Measurements from ENCODE around the gene PTPRN2. TPM values are rescaled to one million over a fixed set of nuclear protein-coding genes. Genes with fewer than 3 reads are reported as not detected.

PTPRN2 gene
- total RNA-seq, 1 experiment from 2014 or later, result 2.1 TPM

DNA sequence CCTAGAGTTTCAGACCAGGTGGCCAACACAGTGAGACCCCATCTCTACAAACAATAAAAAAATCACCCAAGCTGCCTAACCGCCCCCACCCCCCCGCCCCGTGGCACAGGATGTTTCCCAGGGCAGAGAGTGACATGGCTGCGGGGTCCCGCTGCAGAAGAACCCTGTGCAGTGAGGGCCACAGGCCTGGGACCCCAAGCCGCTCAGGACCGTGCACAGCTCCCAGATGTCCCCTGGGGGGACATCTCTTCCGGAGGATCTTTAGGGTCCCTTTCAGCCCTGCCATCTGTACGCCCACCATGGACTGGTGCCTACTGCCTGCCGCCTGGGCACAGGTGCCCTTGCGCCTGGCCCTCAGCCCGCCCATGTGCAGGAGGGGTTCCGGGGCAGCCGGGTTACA is 877.2 kb downstream of the PTPRN2 start:
- H3K27me3 ChIP-seq (ENCODE audit: insufficient read depth, low read length), result peaks cover 30% of the 10 kb centered on the region
- ATAC-seq, result no peak
- no TSS peak for BruUV-seq (replicated peaks)
- H4K20me1 ChIP-seq (ENCODE audit: insufficient read depth), result no peaks in the 10 kb centered on the region
- CTCF ChIA-PET, result no interaction called here
- no peaks in the 10 kb centered on the region for H3K79me2 ChIP-seq (ENCODE audit: insufficient read depth, low read length)
- H3K9ac ChIP-seq (ENCODE audit: low read length), result no peak overlapping the region
- no peak overlapping the region for H2AFZ ChIP-seq (ENCODE audit: low read depth, low read length, poor library complexity, severe bottlenecking)
- H3K36me3 ChIP-seq (ENCODE audit: control insufficient read depth in 1 of 2, insufficient read depth in 2 of 2, low read length in 2 of 2), result no peaks in the 10 kb centered on the region
- H3K27ac ChIP-seq (ENCODE audit: low read depth, low read length), result no peak overlapping the region
- TF ChIP-seq EGR1 (IDR thresholded peaks at IDR 0.05; ENCODE audit: low read depth) (no peak), ZNF274 (IDR thresholded peaks at IDR 0.05; ENCODE audit: low read depth, low read length) (no peak), RAD21 (IDR thresholded peaks at IDR 0.05; ENCODE audit: low read depth) (no peak), ZFX (IDR thresholded peaks at IDR 0.05) (no peak), CEBPB (IDR thresholded peaks at IDR 0.05; ENCODE audit: low read depth) (no peak), SIN3A (IDR thresholded peaks at IDR 0.05; ENCODE audit: low read depth) (no peak), TCF7L2 (IDR thresholded peaks at IDR 0.05; ENCODE audit: borderline replicate concordance, extremely low read depth, insufficient read depth, insufficient read length) (no peak), YY1 (IDR thresholded peaks at IDR 0.05; ENCODE audit: extremely low read depth, insufficient replicate concordance, low read depth, low read length) (no peak), CBX3 (IDR thresholded peaks at IDR 0.05; ENCODE audit: low read depth) (no peak), POLR2AphosphoS5 (IDR thresholded peaks at IDR 0.05; ENCODE audit: low read depth, low read length) (no peak), SRF (IDR thresholded peaks at IDR 0.05; ENCODE audit: low read depth) (no peak), SP1 (IDR thresholded peaks at IDR 0.05; ENCODE audit: low read depth) (no peak), ELF1 (IDR thresholded peaks at IDR 0.05; ENCODE audit: borderline replicate concordance, low read depth) (no peak), POLR2A (IDR thresholded peaks at IDR 0.05; ENCODE audit: borderline replicate concordance, extremely low read depth, insufficient read depth, insufficient read length) (no peak), JUND (IDR thresholded peaks at IDR 0.05) (no peak)
- TF ChIP-seq, protein P1, sequence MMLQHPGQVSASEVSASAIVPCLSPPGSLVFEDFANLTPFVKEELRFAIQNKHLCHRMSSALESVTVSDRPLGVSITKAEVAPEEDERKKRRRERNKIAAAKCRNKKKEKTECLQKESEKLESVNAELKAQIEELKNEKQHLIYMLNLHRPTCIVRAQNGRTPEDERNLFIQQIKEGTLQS (IDR thresholded peaks at IDR 0.05), result no peak
- TF ChIP-seq, protein P2, sequence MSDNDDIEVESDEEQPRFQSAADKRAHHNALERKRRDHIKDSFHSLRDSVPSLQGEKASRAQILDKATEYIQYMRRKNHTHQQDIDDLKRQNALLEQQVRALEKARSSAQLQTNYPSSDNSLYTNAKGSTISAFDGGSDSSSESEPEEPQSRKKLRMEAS (IDR thresholded peaks at IDR 0.05), result no peak
- POLR2A ChIA-PET, result no interaction called here
- no peak for DNase-seq (ENCODE audit: low read depth, low spot score)
- H3K4me2 ChIP-seq (ENCODE audit: low read length), result no peak overlapping the region
- no peaks in the 10 kb centered on the region for H3K4me1 ChIP-seq (ENCODE audit: control insufficient read depth in 1 of 2, insufficient read depth in 2 of 2, low read length in 2 of 2)
- RAD21 ChIA-PET (ENCODE audit: low non-redundant PET in 1 of 2, low total read pairs in 2 of 2, uncharacterized antibody in 2 of 2, unreplicated experiment in 2 of 2), result no interaction called here
- no peak overlapping the region for H3K4me3 ChIP-seq (replicated peaks in 1 of 2; ENCODE audit: low read depth in 1 of 2, low read length in 2 of 2)
- intact Hi-C loops (cut with micrococcal nuclease), result no loop called here
- H3K9me2 ChIP-seq (ENCODE audit: insufficient read depth), result no peaks in the 10 kb centered on the region
- H3K9me3 ChIP-seq (ENCODE audit: control insufficient read depth in 1 of 2, insufficient read depth in 1 of 2, low read depth in 1 of 2, low read length in 2 of 2), result no peaks in the 10 kb centered on the region
